ENCODE results near the gene OGG1. TPM values are rescaled to one million over a fixed set of nuclear protein-coding genes. Genes with fewer than 3 reads are reported as not detected.
A peak's percentile ranks its signal among the peaks of the same experiment; 100 is the strongest.

OGG1 gene
- total RNA-seq, 1 donor from 2014 or later = 22.2 TPM

GRCh38 chr3:9760779-9761505 lies 11.2 kb downstream of the OGG1 start:
- no peak for TF ChIP-seq CTCF (IDR thresholded peaks at IDR 0.05; ENCODE audit: unreplicated experiment)
- no peak for DNase-seq (ENCODE audit: low spot score)
- no peak overlapping the region for H3K27ac Mint-ChIP-seq (ENCODE audit: unreplicated experiment)
- H3K9me3 Mint-ChIP-seq (ENCODE audit: unreplicated experiment) = no peaks in the 10 kb centered on the region
- H3K4me3 Mint-ChIP-seq (ENCODE audit: unreplicated experiment) = peak overlapping the region; percentile 20
- peaks cover 31% of the 10 kb centered on the region for H3K36me3 Mint-ChIP-seq (ENCODE audit: low read depth, unreplicated experiment)
- peaks cover 2% of the 10 kb centered on the region for H3K27me3 Mint-ChIP-seq (ENCODE audit: unreplicated experiment)
- H3K4me1 Mint-ChIP-seq (ENCODE audit: unreplicated experiment) = no peaks in the 10 kb centered on the region

- Mint-ChIP-seq H3K27ac (ENCODE audit: unreplicated experiment) (no peak overlapping the region), H3K4me3 (ENCODE audit: unreplicated experiment) (no peak overlapping the region), H3K4me1 (ENCODE audit: unreplicated experiment) (peaks cover 3% of the 10 kb centered on the region)
Observed at GRCh38 chr3:9761919-9762318, 12.2 kb downstream of the OGG1 start.

GRCh38 chr3:9762871-9763270 lies 13.1 kb downstream of the OGG1 start:
- peaks cover 6% of the 10 kb centered on the region for H3K27me3 Mint-ChIP-seq (ENCODE audit: unreplicated experiment)
- TF ChIP-seq CTCF (IDR thresholded peaks at IDR 0.05; ENCODE audit: unreplicated experiment) = no peak

More at GRCh38 chr3:9761919-9762318, 12.2 kb downstream of the OGG1 start:
- H3K36me3 Mint-ChIP-seq (ENCODE audit: low read depth, unreplicated experiment) = peaks cover 27% of the 10 kb centered on the region
- peaks cover 5% of the 10 kb centered on the region for H3K27me3 Mint-ChIP-seq (ENCODE audit: unreplicated experiment)
- H3K9me3 Mint-ChIP-seq (ENCODE audit: unreplicated experiment) = no peaks in the 10 kb centered on the region
- TF ChIP-seq CTCF (IDR thresholded peaks at IDR 0.05; ENCODE audit: unreplicated experiment) = no peak
- DNase-seq (ENCODE audit: low spot score) = no peak

GRCh38 chr3:9765865-9766264 lies 16.1 kb downstream of the OGG1 start:
- DNase-seq (ENCODE audit: low spot score) = no peak
- Mint-ChIP-seq H3K4me3 (ENCODE audit: unreplicated experiment) (no peak overlapping the region), H3K36me3 (ENCODE audit: low read depth, unreplicated experiment) (peaks cover 9% of the 10 kb centered on the region), H3K4me1 (ENCODE audit: unreplicated experiment) (peaks cover 23% of the 10 kb centered on the region), H3K27ac (ENCODE audit: unreplicated experiment) (no peak overlapping the region), H3K9me3 (ENCODE audit: unreplicated experiment) (no peaks in the 10 kb centered on the region), H3K27me3 (ENCODE audit: unreplicated experiment) (peaks cover 10% of the 10 kb centered on the region)
- no peak for TF ChIP-seq CTCF (IDR thresholded peaks at IDR 0.05; ENCODE audit: unreplicated experiment)

More at GRCh38 chr3:9762871-9763270, 13.1 kb downstream of the OGG1 start:
- peaks cover 12% of the 10 kb centered on the region for H3K4me1 Mint-ChIP-seq (ENCODE audit: unreplicated experiment)
- peaks cover 30% of the 10 kb centered on the region for H3K36me3 Mint-ChIP-seq (ENCODE audit: low read depth, unreplicated experiment)
- H3K27ac Mint-ChIP-seq (ENCODE audit: unreplicated experiment) = no peak overlapping the region
- no peak overlapping the region for H3K4me3 Mint-ChIP-seq (ENCODE audit: unreplicated experiment)
- DNase-seq (ENCODE audit: low spot score) = no peak
- H3K9me3 Mint-ChIP-seq (ENCODE audit: unreplicated experiment) = no peaks in the 10 kb centered on the region

- peaks cover 27% of the 10 kb centered on the region for H3K4me1 Mint-ChIP-seq (ENCODE audit: unreplicated experiment)
- H3K27me3 Mint-ChIP-seq (ENCODE audit: unreplicated experiment) = peaks cover 10% of the 10 kb centered on the region
- no peaks in the 10 kb centered on the region for H3K9me3 Mint-ChIP-seq (ENCODE audit: unreplicated experiment)
- H3K27ac Mint-ChIP-seq (ENCODE audit: unreplicated experiment) = no peak overlapping the region
- TF ChIP-seq CTCF (IDR thresholded peaks at IDR 0.05; ENCODE audit: unreplicated experiment) = no peak
- peak overlapping the region; percentile 47 for H3K4me3 Mint-ChIP-seq (ENCODE audit: unreplicated experiment)
- peaks cover 7% of the 10 kb centered on the region for H3K36me3 Mint-ChIP-seq (ENCODE audit: low read depth, unreplicated experiment)
- DNase-seq (ENCODE audit: low spot score) = no peak
Observed at GRCh38 chr3:9767418-9767817, 17.7 kb downstream of the OGG1 start.
